ENCODE data around the gene SLFN12.
"Not testable (repeated sequence)": the region's sequence is repeated elsewhere in the genome, so short reads cannot be mapped to it uniquely, and the experiment has no call there.

Gene SLFN12

DNA sequence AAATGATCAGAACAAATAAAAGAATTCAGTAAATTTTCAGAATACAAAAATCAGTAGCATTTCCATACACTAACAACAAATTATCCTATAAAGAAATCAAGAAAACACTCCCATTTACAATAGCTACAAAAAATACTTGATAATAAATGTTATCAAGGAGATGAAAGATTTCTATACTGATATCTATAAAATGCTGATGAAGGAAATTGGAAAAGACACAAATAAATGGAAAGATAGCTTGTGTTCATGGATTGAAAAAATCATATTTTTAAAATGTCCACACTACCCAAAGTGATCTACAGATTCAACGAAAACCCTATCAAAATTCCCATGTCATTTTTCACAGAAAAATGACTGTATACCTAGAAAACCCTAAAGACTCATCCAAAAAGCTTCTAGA lies 18.1 kb downstream of the SLFN12 start:
- DNase-seq (ENCODE audit: low read depth in 3 of 3, low spot score in 1 of 3): no peak

GRCh38 chr17:35407531-35407930 lies 24.8 kb downstream of the SLFN12 start:
- no peak for DNase-seq (ENCODE audit: low read depth in 3 of 3, low spot score in 1 of 3)

GRCh38 chr17:35406568-35406967 lies 25.7 kb downstream of the SLFN12 start:
- DNase-seq (ENCODE audit: low read depth in 3 of 3, low spot score in 1 of 3): no peak

DNA sequence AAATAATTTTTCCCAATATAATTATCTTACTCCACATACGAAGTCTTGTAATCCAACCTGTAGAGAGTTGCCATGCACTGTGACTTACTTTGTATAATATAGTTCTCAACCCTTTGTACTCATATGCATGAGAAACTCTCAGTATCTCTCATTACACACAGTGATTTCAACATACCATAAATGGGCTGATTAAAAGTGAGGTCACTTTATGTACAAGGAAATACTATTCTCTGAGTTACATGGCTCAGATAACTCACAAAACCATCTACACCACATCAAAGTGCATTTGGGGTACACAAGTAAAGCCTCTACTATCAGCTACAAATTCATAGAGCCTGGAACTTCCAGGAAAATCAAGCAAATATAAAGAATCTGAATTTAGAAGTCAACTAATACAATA lies 27.9 kb downstream of the SLFN12 start:
- DNase-seq (ENCODE audit: low read depth in 3 of 3, low spot score in 1 of 3): no peak

GRCh38 chr17:35393783-35394182 lies 38.5 kb downstream of the SLFN12 start:
- not testable (repeated sequence) for DNase-seq (ENCODE audit: low read depth in 3 of 3, low spot score in 1 of 3)

- DNase-seq (ENCODE audit: low read depth in 3 of 3, low spot score in 1 of 3): no peak
Measured at GRCh38 chr17:35390663-35391062, 41.6 kb downstream of the SLFN12 start.

DNA sequence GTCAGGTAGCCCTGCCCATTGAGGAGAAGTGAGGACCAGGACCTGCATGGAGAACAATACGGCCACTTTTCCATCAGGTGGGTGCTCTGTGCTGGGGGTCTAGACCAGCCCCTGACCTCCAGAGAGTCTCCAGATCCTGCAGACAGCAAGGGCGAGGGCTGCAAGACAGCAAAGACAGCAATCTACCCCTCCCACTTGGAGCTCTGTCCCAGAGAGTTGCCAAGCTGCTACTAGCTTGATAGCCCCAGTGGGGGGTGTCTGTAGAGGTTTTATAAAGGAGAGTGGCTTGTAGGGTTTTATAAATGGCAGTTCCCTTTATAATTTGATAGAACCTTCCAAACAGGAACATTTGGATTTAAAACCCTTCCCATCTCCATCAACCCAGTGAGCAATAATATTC lies 42.1 kb downstream of the SLFN12 start:
- DNase-seq (ENCODE audit: low read depth in 3 of 3, low spot score in 1 of 3): no peak

DNA sequence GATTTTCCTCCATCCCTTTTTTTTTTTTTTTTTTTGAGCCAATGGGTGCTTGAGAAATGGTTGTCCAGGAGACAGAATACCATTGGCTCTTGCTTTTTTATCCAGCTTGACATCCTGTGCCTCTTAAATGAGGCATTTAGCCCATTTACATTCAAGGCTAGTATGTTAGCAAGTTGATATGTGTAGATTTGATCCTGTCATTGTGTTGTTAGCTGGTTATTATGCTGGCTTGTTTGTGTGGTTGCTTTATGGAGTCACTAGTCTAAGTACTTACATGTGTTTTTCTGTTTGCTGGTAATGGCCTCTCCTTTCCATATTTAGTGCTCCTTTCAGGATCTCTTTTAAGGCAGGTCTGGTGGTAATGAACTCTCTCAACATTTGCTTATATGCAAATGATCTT lies 44.8 kb downstream of the SLFN12 start:
- no peak for DNase-seq (ENCODE audit: low read depth in 3 of 3, low spot score in 1 of 3)

- no peak for DNase-seq (ENCODE audit: low read depth in 3 of 3, low spot score in 1 of 3)
Measured at GRCh38 chr17:35377706-35378105, 54.6 kb downstream of the SLFN12 start.

- no peak for DNase-seq (ENCODE audit: low read depth in 3 of 3, low spot score in 1 of 3)
Measured at GRCh38 chr17:35377068-35377467, 55.2 kb downstream of the SLFN12 start.

GRCh38 chr17:35376245-35376644 lies 56.1 kb downstream of the SLFN12 start:
- DNase-seq (ENCODE audit: low read depth in 3 of 3, low spot score in 1 of 3): no peak

DNA sequence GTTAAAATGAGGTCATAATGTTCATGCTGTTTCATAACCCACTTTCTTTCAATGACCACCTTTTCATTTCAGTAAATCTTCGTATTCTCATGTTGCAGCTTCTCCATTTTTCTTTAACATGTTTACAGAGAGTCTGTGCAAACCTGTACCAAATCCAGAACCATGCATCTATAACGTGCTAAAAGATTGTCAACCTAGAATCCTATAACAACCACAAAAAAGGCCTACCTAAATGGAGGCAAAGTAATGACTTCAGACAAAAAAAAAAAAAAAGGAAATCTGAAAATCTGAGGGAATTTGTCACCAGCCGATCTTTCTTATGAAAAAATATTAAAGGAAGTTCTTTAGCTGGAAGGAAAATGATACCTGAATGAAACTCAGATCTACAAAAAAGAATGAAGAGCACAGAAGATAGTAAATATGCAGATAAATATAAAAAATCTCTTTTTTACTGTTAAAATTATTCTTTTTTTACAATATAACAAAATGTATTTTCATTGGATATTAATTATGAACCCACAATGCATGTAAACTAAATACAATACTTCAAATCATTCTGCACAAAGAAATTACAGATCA lies 57.4 kb downstream of the SLFN12 start:
- DNase-seq (ENCODE audit: low read depth in 3 of 3, low spot score in 1 of 3): no peak

DNA sequence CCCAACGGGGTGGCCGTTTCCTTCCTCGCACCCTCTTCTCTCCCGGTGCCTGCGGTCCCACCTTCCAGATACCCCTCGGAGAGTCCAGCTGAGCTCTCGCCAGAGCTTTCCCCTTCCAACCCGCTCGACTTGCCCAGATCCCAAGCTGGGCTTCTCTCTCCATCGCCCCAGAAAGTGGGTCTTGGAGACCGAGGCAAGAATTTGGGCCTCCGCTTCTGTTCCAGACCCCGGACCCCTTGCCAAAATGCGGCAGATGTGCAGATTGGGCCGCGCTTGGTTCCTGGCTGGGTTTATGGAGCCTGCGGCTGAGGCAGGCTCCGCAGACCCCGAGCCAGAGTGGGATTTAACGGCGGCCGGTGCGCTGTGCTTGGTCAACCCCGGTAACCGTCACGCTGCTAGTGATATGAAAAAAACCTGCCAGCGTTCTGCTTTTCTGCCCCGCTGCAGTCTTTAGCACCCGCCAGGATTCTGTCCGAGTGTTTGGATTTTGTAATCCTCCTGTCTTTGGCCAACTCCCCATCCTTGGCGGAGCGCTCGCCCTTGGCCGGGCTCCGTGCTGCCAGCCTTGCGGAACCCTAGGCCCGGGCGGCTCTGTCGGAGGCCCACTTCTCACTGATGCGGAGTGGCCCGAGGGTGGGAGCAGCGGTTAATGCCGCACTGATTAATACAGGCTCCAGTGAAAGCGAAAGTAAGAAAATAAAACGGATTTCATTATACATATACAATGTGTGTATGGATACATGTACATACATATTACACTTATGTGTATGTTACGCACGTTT lies 58.1 kb downstream of the SLFN12 start:
- peak in 1 of 3 donors; percentile 15 for DNase-seq (ENCODE audit: low read depth in 3 of 3, low spot score in 1 of 3)

DNA sequence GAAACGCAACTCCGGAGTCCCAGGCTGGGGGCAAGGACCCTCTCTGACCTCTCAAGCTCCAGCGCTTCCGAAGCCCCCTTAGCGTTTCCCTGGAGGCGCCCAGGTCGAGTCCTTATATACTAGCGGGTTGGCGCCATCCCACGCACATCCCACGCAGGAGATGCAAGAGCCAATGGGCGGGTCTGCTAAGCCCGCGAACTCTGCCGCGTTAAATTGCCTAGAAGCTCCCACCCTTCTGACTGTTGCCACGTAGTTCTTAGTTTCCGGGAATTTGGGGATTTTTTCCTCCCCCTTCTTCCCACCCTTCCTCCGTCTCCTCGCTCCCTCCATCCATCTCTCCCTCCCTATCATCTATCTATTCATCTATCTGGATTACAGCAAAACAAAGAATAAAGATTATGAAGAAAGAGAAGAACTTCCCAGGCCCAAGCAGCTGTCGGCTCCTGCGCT lies 58.7 kb downstream of the SLFN12 start, which contains the start of gene SLFN11:
TSS of gene SLFN11 (minus strand) at position 88 of the 450 bp plus-strand sequence. CDS start 9,814 bp downstream, outside the sequence.
- DNase-seq (ENCODE audit: low read depth in 3 of 3, low spot score in 1 of 3): peak; percentile 38 to 82 (median 57)

GRCh38 chr17:35372846-35373533 lies 59.3 kb downstream of the SLFN12 start:
- no peak for DNase-seq (ENCODE audit: low read depth in 3 of 3, low spot score in 1 of 3)

- DNase-seq (ENCODE audit: low read depth in 3 of 3, low spot score in 1 of 3): no peak
Measured at GRCh38 chr17:35371934-35372333, 60.4 kb downstream of the SLFN12 start.

DNA sequence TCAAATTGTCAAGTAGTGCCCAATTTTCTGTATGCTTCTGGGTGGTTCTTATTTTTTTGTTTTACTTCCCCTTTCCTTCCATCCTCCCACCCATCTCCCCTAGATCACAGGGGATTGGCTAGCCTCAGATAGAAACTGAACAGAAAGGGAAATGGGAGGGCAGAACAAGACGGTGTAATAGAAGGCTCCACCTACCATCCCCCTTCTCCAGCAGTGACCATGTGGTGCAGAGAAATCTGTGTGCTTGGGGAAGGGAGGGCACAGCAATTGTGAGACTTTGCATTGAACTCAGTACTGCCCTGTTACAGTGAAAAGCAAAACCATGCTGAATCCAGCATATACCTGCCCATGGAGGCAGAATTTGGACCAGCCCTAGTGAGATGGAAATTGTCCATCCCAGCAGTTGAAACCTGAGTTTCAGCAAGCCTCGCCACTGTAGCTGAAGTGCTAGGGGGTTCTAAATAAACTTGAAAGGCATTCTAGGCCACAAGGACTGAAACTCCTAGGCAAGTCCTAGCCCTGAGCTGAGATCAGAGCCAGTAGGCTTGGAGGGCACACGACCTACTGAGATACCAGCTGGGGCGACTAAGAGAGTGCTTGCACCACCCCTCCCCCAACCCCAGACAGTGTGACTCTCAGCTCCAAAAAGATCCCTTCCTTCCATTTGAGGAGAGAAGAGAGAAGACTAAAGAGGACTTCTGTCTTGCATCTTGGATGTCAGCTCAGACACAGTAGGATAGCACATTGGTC lies 64.0 kb downstream of the SLFN12 start:
- no peak for DNase-seq (ENCODE audit: low read depth in 3 of 3, low spot score in 1 of 3)

GRCh38 chr17:35361027-35361426 lies 71.3 kb downstream of the SLFN12 start:
- no peak for DNase-seq (ENCODE audit: low read depth in 3 of 3, low spot score in 1 of 3)

All from stimulated activated CD4-positive, alpha-beta T cell treated with anti-CD3 and anti-CD28 coated beads, TNF-alpha, amount 100 ng/mL, for 1 hour (primary cell).